Measurements from ENCODE around the gene HOXA3.

HOXA3 gene

DNA sequence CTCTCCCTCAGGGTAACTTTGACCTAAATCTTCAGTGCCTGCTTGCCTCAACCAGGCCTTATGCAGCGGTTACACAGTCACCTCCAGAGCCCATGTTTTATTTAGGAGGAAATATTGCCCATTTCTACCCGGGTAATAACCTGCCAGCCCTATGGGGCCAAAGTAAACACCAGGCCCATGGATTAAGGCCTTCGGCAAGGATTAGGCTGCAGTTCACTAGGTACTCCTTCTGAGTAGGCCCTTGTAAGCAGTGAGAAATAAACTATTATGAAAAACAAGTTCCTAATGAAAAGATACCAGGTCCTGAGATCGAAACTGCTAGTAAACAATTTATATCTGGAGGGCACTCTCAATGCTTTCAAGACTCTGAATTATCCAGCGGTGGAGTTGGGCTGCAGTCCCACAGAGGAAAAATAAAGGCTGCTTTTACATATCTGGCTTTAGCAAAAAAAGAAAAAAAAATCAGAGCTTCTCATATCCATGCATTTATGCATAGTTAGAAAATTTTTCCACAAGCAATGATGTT, 25.5 kb upstream of the HOXA3 start:
- no peak for DNase-seq
- no peaks in the 10 kb centered on the region for H3K4me1 ChIP-seq
- peaks cover 98% of the 10 kb centered on the region for H3K27me3 ChIP-seq
- H3K36me3 ChIP-seq, result no peaks in the 10 kb centered on the region
- TF ChIP-seq CTCF (IDR thresholded peaks at IDR 0.05; ENCODE audit: low read depth, low read length), result no peak
- H3K9me3 ChIP-seq, result no peaks in the 10 kb centered on the region; the same call in 1 of the 2 replicates
- no peak overlapping the region for H3K4me3 ChIP-seq (ENCODE audit: low read depth, low read length)

GRCh38 chr7:27176962-27177794, 24.8 kb upstream of the HOXA3 start:
- H3K9me3 ChIP-seq, result no peaks in the 10 kb centered on the region; the same call in 1 of the 2 replicates
- peaks cover 98% of the 10 kb centered on the region for H3K27me3 ChIP-seq
- no peaks in the 10 kb centered on the region for H3K36me3 ChIP-seq
- no peaks in the 10 kb centered on the region for H3K4me1 ChIP-seq
- TF ChIP-seq CTCF (IDR thresholded peaks at IDR 0.05; ENCODE audit: low read depth, low read length), result no peak
- DNase-seq, result no peak
- H3K4me3 ChIP-seq (ENCODE audit: low read depth, low read length), result no peak overlapping the region

GRCh38 chr7:27176524-27176845, 24.1 kb upstream of the HOXA3 start:
- Histone ChIP-seq H3K4me3 (ENCODE audit: low read depth, low read length) (no peak overlapping the region), H3K4me1 (no peaks in the 10 kb centered on the region), H3K27me3 (peaks cover 99% of the 10 kb centered on the region), H3K36me3 (no peaks in the 10 kb centered on the region), H3K9me3 (no peaks in the 10 kb centered on the region; the same call in 1 of the 2 replicates)
- TF ChIP-seq CTCF (IDR thresholded peaks at IDR 0.05; ENCODE audit: low read depth, low read length), result no peak
- DNase-seq, result no peak

GRCh38 chr7:27175626-27176523, 23.5 kb upstream of the HOXA3 start:
- no peaks in the 10 kb centered on the region; the same call in 1 of the 2 replicates for H3K9me3 ChIP-seq
- TF ChIP-seq CTCF (IDR thresholded peaks at IDR 0.05; ENCODE audit: low read depth, low read length), result no peak
- H3K36me3 ChIP-seq, result no peaks in the 10 kb centered on the region
- no peak overlapping the region for H3K4me3 ChIP-seq (ENCODE audit: low read depth, low read length)
- peaks cover 100% of the 10 kb centered on the region for H3K27me3 ChIP-seq
- no peak for DNase-seq
- H3K4me1 ChIP-seq, result no peaks in the 10 kb centered on the region

DNA sequence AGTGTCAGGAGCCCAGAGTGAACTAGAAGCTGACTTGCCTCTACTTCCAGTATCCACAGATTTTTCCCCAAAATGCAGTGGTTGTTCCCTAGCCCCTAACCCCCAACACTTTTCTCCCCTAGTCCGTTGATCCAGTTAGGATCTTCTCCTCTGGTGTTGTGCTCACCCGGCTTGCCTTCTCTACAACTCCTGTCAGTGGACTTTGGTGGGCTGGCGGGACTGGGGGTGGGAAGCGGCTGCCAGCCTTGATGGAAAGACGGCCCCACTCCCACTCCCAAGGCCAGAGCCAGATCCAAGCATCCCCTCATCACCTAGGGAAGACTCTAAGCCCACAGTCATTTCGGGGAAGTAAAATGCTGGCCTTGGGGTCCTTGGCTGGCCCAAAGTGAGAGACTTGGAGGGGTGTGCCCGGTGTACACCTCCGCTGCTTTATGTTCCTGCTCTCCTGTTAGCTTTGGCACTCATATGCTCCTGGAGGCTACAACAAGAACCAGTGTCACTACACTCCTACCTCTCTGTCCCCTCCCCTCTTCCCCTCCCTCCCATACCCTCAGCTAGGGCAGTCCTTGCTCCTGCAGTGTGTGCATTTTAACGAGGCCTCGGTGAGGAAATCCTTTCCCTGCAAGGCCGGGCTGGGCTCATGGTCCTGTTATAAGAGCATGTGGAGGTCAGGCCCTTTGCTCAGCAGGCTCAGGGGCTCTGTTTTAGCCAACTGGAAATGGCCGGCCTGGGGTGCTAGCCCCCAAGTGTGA, 22.7 kb upstream of the HOXA3 start:
- Histone ChIP-seq H3K9me3 (no peaks in the 10 kb centered on the region; the same call in 1 of the 2 replicates), H3K27me3 (peaks cover 100% of the 10 kb centered on the region), H3K4me1 (no peaks in the 10 kb centered on the region), H3K4me3 (ENCODE audit: low read depth, low read length) (no peak overlapping the region), H3K36me3 (no peaks in the 10 kb centered on the region)
- DNase-seq, result no peak
- no peak for TF ChIP-seq CTCF (IDR thresholded peaks at IDR 0.05; ENCODE audit: low read depth, low read length)
